GM12873 (cell line): ENCODE data around the gene LAD1.

Experiments used
- TF ChIP-seq, protein P1 (sequence below): IDR thresholded peaks from 2 replicates; pipeline ENCODE4 v1.5.1; 2012; ENCODE audit warnings: low read depth, mild to moderate bottlenecking, moderate library complexity, low read length, control low read depth; ENCODE audit not compliant: insufficient read depth; ENCODE audit errors: missing control alignments

Gene LAD1

DNA sequence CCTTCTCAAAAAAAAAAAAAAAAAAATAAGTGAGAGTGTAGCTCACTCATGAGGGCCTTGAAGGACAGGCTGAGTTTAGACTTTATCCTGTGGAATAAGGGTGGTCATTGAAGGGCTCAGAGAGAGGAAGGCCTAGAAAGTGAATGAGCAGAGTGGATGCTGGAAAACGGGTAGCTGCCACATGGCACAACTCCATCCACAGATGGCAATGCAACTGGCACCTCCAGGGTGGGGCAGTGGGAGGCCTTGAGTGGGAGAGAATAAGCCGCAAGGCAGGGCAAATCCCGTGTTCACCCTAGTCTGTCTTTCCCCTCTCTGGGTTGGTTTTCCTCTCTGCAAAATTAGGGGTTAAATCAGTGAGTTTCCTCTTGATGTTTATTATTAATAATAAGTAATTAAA lies 19.3 kb upstream of the LAD1 start:
- TF ChIP-seq, protein P1, sequence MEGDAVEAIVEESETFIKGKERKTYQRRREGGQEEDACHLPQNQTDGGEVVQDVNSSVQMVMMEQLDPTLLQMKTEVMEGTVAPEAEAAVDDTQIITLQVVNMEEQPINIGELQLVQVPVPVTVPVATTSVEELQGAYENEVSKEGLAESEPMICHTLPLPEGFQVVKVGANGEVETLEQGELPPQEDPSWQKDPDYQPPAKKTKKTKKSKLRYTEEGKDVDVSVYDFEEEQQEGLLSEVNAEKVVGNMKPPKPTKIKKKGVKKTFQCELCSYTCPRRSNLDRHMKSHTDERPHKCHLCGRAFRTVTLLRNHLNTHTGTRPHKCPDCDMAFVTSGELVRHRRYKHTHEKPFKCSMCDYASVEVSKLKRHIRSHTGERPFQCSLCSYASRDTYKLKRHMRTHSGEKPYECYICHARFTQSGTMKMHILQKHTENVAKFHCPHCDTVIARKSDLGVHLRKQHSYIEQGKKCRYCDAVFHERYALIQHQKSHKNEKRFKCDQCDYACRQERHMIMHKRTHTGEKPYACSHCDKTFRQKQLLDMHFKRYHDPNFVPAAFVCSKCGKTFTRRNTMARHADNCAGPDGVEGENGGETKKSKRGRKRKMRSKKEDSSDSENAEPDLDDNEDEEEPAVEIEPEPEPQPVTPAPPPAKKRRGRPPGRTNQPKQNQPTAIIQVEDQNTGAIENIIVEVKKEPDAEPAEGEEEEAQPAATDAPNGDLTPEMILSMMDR = no peak

DNA sequence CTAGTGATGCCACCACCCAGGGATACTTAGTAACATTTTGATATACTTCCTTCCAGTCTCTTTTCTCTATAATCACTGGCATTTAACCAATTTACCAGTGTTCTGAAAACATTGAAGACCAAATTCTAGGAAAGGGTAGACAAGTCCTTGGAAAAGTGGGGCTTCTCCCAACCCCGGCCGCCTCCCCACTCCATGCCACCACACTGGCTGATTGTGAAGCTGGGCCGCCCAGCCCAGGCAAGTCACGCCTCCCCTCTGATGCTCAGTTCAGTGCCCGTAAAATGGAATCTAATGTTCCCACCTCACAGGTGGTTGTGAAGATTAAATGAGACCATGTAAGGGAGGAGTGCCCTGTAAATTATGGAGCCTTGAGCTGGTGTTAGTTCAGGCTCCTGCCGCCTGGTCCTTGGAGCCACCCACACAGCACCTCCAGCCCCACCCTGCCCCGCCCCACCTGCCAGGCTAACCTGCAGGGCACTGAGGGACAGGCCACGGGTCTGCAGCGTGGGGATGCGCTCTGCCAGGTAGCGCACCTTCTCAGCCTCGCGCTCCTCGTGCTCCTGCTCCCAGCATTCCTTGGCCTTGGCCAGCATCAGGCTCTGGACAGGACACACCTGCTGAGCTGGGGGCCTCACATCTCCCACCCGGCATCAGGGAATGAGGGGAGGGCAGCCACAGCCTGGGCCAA lies 15.1 kb upstream of the LAD1 start:
- TF ChIP-seq, protein P1 = no peak

DNA sequence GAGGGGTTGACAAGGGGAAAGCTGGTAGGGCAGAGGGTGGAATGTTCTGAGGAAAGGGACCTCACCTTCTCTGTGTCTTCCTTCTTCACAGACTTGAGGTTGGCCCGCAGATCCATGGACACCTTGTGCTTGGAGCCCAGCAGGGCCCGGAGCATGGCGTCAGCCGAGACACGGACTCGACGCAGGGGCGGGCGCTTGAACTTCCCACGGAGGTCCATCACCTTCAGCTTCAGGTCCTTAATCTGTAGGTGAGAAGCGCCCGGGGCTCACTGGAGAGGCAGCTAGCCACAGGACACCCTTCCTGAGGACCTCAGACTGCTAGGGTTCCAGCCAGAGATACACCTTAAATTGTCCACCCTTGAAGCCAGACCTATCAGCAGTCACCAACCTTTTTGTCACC lies 12.2 kb upstream of the LAD1 start:
- TF ChIP-seq, protein P1 = no peak

DNA sequence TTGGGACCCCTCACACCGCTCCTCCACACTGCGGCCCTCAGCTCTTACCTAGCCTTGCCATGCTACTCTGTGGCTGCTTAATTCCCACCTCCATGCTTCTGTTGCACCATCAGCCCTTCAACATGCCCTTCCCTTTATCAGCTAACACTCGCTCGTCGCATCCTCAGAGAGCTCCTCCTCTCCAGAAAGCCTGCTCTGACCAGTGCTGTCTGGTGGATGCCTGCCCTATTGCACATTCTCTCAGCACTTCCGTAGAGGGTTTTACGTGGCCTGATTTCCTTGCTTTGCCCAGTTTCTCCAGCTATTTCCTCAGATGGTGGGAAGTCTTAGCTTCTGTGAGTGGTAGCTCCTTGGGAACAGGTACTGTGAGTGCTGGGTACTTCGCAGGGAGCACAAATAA lies 10.3 kb upstream of the LAD1 start:
- TF ChIP-seq, protein P1 = no peak

DNA sequence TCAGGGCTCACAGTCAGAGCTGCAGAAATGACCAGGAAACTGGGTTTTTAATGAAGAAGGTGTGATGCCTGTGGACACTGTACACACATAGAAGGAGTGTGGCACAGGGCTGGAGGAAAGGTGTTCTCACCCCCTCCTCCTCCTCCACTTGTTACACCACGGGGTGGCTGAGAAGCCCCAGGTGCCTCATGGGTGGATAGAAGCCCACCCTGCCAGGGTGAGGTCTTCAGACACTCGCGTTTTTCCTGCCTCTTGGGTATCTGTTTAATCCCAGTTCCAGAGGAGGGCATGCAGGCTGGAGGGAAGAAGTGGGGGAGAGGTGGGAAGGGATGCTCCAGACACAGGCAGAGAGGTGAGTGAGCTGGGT lies 9.7 kb upstream of the LAD1 start:
- TF ChIP-seq, protein P1 = no peak

DNA sequence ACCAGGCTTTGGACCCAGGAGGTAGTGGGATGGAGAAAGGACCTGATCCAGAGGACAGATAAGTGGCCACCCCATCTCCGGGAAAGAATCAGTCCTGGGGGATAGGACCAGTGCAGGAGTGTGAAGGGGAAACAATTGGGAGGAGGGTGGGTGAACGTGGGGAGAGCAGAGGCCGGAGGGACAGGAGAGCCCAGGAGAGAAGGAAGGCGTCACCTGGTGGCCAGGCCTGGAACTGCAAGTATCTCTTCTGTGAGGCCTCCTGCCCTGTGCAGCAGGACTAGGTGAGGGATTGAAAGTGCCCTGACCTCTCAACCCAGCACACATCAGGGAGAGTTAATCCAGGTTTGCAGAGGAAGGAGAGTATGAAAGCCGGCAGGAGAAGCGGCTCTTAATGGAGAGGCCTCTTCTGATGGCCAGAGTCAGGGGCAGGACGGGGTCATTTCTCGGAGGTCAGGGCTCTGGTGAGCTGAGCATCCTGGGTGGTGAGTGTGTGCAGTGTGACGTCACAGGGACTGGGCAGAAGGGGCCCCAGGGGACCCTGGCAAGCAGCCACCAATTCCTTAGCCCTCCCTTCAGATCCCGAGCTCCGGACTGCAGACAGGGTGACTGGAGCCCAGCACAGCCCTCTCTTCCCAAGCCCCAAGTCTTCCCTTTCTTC lies 9.2 kb upstream of the LAD1 start:
- TF ChIP-seq, protein P1 = peak; percentile 99

DNA sequence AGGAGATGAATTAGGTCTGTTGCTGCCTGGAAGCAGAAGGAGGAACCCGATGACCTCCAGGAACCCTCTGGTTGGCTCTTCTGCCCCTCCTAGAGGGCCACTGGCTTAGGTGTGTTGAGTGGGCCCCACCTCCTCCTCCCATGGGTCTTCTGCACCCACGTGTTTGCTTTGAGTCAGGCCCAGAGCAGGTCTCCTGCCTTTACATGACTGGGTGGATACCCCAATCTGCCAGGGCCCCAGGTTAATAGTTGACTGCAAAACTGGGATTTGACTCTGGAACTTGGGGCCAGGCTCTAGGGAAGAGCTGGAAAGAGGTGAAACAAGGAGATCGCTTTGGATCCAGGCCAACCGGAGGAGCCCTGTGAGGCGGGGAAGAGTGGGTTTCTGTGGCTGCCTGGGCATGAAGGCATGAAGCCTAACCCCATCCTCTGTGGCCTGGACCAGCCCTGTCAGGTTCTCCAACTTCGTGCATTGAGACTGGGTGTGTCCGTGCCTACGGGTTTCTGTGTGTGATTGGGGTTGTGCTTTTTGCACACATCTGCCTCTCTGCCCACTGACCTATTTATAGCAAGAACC lies 7.8 kb upstream of the LAD1 start:
- TF ChIP-seq, protein P1 = no peak
